Activated T-helper 2 cell treated with anti-CD3 and anti-CD28 coated beads, Interferon-gamma antibody, Interleukin-2, Interleukin-4, amounts not matched to agents 10 μg/mL and 5 μg/mL and 100 μg/mL, durations not matched to agents 14 hours and 24 hours and 36 hours (primary cell): Measurements from ENCODE around the gene FAM9C. TPM values are rescaled to one million over a fixed set of nuclear protein-coding genes. Genes with fewer than 3 reads are reported as not detected.

Experiments used
- DNase-seq: peaks from one replicate; pipeline ENCODE4 v3.0.0; 2021; ENCODE audit warnings: low spot score
- H3K27ac Mint-ChIP-seq: one replicate; pipeline ENCODE4 v1.8.0; 2021; ENCODE audit warnings: mixed read lengths
- H3K27me3 Mint-ChIP-seq: one replicate; pipeline ENCODE4 v1.8.0; 2021; ENCODE audit warnings: low read depth, mixed read lengths
- H3K36me3 Mint-ChIP-seq: one replicate; pipeline ENCODE4 v1.8.0; 2021; ENCODE audit warnings: low read depth, mixed read lengths
- H3K4me1 Mint-ChIP-seq: one replicate; pipeline ENCODE4 v1.8.0; 2021; ENCODE audit warnings: low read depth, mixed read lengths
- H3K4me3 Mint-ChIP-seq: one replicate; pipeline ENCODE4 v1.8.0; 2021; ENCODE audit warnings: low read depth, mild to moderate bottlenecking, moderate library complexity, mixed read lengths
- H3K9me3 Mint-ChIP-seq: one replicate; pipeline ENCODE4 v1.8.0; 2021; ENCODE audit warnings: mixed read lengths
- intact Hi-C: fragments of 100-400 bp; cut with micrococcal nuclease; formaldehyde crosslinking; loops from one replicate; pipeline ENCODE4 v1.15.1; 2023
- total RNA-seq: library from RNA; stranded (reverse); gene quantifications from 2 replicates; pipeline ENCODE4 v1.2.3, GENCODE V29; 2022

FAM9C gene
- total RNA-seq, 1 donor from 2014 or later: not detected

GRCh38 chrX:13005661-13006473 is 38.6 kb downstream of the FAM9C start:
- Mint-ChIP-seq H3K4me3 (peak overlapping the region; percentile 87), H3K36me3 (no peaks in the 10 kb centered on the region), H3K27ac (peak overlapping the region; percentile 100), H3K9me3 (no peaks in the 10 kb centered on the region), H3K4me1 (peaks cover 60% of the 10 kb centered on the region), H3K27me3 (no peaks in the 10 kb centered on the region)
- no peak for DNase-seq
- intact Hi-C loops: loop anchor here (1.0 to 10.0 kb wide), 3 partner anchors 7 to 369 kb away; no protein-coding TSS in a partner anchor

- intact Hi-C loops: loop anchor here (5.0 to 10.0 kb wide), 2 partner anchors 165 to 373 kb away; no protein-coding TSS in a partner anchor
- no peaks in the 10 kb centered on the region for H3K9me3 Mint-ChIP-seq
- no peak for DNase-seq
- no peaks in the 10 kb centered on the region for H3K36me3 Mint-ChIP-seq
- H3K27me3 Mint-ChIP-seq: no peaks in the 10 kb centered on the region
- no peak overlapping the region for H3K4me3 Mint-ChIP-seq
- peaks cover 67% of the 10 kb centered on the region for H3K4me1 Mint-ChIP-seq
- peak overlapping the region; percentile 69 for H3K27ac Mint-ChIP-seq
These were observed 42.3 kb downstream of the FAM9C start for GRCh38 chrX:13001961-13002671.

- H3K36me3 Mint-ChIP-seq: no peaks in the 10 kb centered on the region
- intact Hi-C loops: loop anchor here (5.0 to 10.0 kb wide), 2 partner anchors 166 to 374 kb away; no protein-coding TSS in a partner anchor
- H3K4me1 Mint-ChIP-seq: peaks cover 66% of the 10 kb centered on the region
- peak overlapping the region; percentile 98 for H3K27ac Mint-ChIP-seq
- H3K4me3 Mint-ChIP-seq: peak overlapping the region; percentile 51
- no peaks in the 10 kb centered on the region for H3K9me3 Mint-ChIP-seq
- H3K27me3 Mint-ChIP-seq: no peaks in the 10 kb centered on the region
- no peak for DNase-seq
These were observed 43.3 kb downstream of the FAM9C start for GRCh38 chrX:13001097-13001496.

GRCh38 chrX:13000301-13000811 is 44.1 kb downstream of the FAM9C start:
- H3K36me3 Mint-ChIP-seq: no peaks in the 10 kb centered on the region
- intact Hi-C loops: loop anchor here (1.0 to 10.0 kb wide), 3 partner anchors 50 to 374 kb away; no protein-coding TSS in a partner anchor
- H3K4me3 Mint-ChIP-seq: peak overlapping the region; percentile 66
- no peaks in the 10 kb centered on the region for H3K27me3 Mint-ChIP-seq
- peaks cover 62% of the 10 kb centered on the region for H3K4me1 Mint-ChIP-seq
- H3K9me3 Mint-ChIP-seq: no peaks in the 10 kb centered on the region
- H3K27ac Mint-ChIP-seq: peak overlapping the region; percentile 98
- no peak for DNase-seq

GRCh38 chrX:12999422-12999821 is 45.0 kb downstream of the FAM9C start:
- H3K9me3 Mint-ChIP-seq: no peaks in the 10 kb centered on the region
- no peaks in the 10 kb centered on the region for H3K36me3 Mint-ChIP-seq
- DNase-seq: peak; percentile 41
- H3K4me3 Mint-ChIP-seq: peak overlapping the region; percentile 66
- intact Hi-C loops: loop anchor here (1.0 kb wide), 3 partner anchors 14 to 88 kb away; no protein-coding TSS in a partner anchor
- H3K27ac Mint-ChIP-seq: peak overlapping the region; percentile 98
- peaks cover 53% of the 10 kb centered on the region for H3K4me1 Mint-ChIP-seq
- no peaks in the 10 kb centered on the region for H3K27me3 Mint-ChIP-seq

GRCh38 chrX:12997906-12998687 is 46.3 kb downstream of the FAM9C start:
- intact Hi-C loops: no loop called here
- no peaks in the 10 kb centered on the region for H3K9me3 Mint-ChIP-seq
- peaks cover 53% of the 10 kb centered on the region for H3K4me1 Mint-ChIP-seq
- no peaks in the 10 kb centered on the region for H3K36me3 Mint-ChIP-seq
- DNase-seq: no peak
- H3K27ac Mint-ChIP-seq: peak overlapping the region; percentile 96
- H3K4me3 Mint-ChIP-seq: peak overlapping the region; percentile 71
- no peaks in the 10 kb centered on the region for H3K27me3 Mint-ChIP-seq

GRCh38 chrX:12996934-12997435 is 47.4 kb downstream of the FAM9C start:
- Mint-ChIP-seq H3K4me3 (no peak overlapping the region), H3K4me1 (peaks cover 48% of the 10 kb centered on the region), H3K9me3 (no peaks in the 10 kb centered on the region), H3K36me3 (no peaks in the 10 kb centered on the region), H3K27ac (peak overlapping the region; percentile 96), H3K27me3 (no peaks in the 10 kb centered on the region)
- intact Hi-C loops: no loop called here
- no peak for DNase-seq

GRCh38 chrX:12994321-12994720 is 50.1 kb downstream of the FAM9C start:
- peaks cover 35% of the 10 kb centered on the region for H3K4me1 Mint-ChIP-seq
- no peak overlapping the region for H3K4me3 Mint-ChIP-seq
- H3K27ac Mint-ChIP-seq: no peak overlapping the region
- intact Hi-C loops: no loop called here
- DNase-seq: no peak
- no peaks in the 10 kb centered on the region for H3K9me3 Mint-ChIP-seq
- H3K36me3 Mint-ChIP-seq: no peaks in the 10 kb centered on the region
- H3K27me3 Mint-ChIP-seq: no peaks in the 10 kb centered on the region

- no peak overlapping the region for H3K4me3 Mint-ChIP-seq
- H3K27ac Mint-ChIP-seq: no peak overlapping the region
- no peaks in the 10 kb centered on the region for H3K36me3 Mint-ChIP-seq
- DNase-seq: no peak
- intact Hi-C loops: no loop called here
- H3K9me3 Mint-ChIP-seq: no peaks in the 10 kb centered on the region
- no peaks in the 10 kb centered on the region for H3K27me3 Mint-ChIP-seq
- H3K4me1 Mint-ChIP-seq: peaks cover 36% of the 10 kb centered on the region
These were observed 50.6 kb downstream of the FAM9C start for GRCh38 chrX:12993826-12994225.

GRCh38 chrX:12992544-12993118 is 51.8 kb downstream of the FAM9C start:
- intact Hi-C loops: no loop called here
- Mint-ChIP-seq H3K36me3 (no peaks in the 10 kb centered on the region), H3K4me1 (peaks cover 29% of the 10 kb centered on the region), H3K9me3 (no peaks in the 10 kb centered on the region), H3K27ac (no peak overlapping the region), H3K4me3 (no peak overlapping the region), H3K27me3 (no peaks in the 10 kb centered on the region)
- no peak for DNase-seq

GRCh38 chrX:12991575-12991974 is 52.8 kb downstream of the FAM9C start:
- no peak overlapping the region for H3K27ac Mint-ChIP-seq
- intact Hi-C loops: no loop called here
- H3K4me3 Mint-ChIP-seq: no peak overlapping the region
- H3K4me1 Mint-ChIP-seq: peaks cover 29% of the 10 kb centered on the region
- H3K27me3 Mint-ChIP-seq: no peaks in the 10 kb centered on the region
- peaks cover 5% of the 10 kb centered on the region for H3K36me3 Mint-ChIP-seq
- H3K9me3 Mint-ChIP-seq: no peaks in the 10 kb centered on the region
- DNase-seq: no peak

- Mint-ChIP-seq H3K9me3 (no peaks in the 10 kb centered on the region), H3K36me3 (peaks cover 10% of the 10 kb centered on the region), H3K27ac (no peak overlapping the region), H3K4me3 (no peak overlapping the region), H3K27me3 (no peaks in the 10 kb centered on the region), H3K4me1 (peaks cover 39% of the 10 kb centered on the region)
- intact Hi-C loops: loop anchor here (5.0 kb wide), 1 partner anchor 37 kb away; no protein-coding TSS in a partner anchor
- no peak for DNase-seq
These were observed 55.0 kb downstream of the FAM9C start for GRCh38 chrX:12989461-12989860.
